HG02938 (cell line): ENCODE measurements around the gene DAAM1.
A peak's percentile ranks its signal among the peaks of the same experiment; 100 is the strongest.

ENCODE experiments used
- ATAC-seq: cut with Tn5 transposase; IDR thresholded peaks from one replicate; pipeline ENCODE4 v1.9.1; 2021; ENCODE audit warnings: mild to moderate bottlenecking, moderate library complexity; ENCODE audit not compliant: unreplicated experiment

The DAAM1 gene

DNA sequence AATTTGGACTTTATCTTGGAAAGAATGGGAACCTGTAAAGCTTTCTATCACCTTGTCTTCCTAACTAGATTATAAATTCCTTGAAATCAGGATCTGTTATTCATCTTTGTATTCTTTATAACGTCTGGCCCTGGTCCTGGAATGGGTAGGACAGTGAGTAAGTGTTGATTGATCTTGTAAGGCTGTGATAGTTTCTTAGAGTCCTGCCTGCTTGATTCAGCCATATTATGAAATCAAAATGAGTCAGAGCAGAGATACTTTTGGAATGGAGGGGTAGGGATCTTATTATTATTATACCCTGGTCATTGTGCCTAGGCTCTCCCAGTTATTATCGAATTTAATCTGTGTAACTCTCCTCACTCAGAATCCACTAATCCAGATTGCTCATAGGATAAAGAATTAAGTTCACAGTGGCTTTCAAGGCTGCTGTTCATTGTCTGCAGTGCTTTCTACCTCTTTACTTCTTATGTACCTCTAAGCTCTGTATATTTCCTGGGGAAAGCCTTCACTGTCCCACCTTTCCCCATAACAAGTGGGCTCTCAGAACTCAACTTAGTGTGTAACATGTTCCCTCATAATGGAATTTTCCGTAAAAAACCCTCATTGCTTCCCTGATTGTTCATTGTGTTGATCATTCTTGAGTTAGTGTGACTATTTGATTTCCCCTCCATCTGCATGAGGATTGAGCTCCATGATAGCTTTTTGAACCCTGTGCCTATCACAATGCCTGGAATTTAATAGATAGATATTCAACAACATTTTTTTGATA is 93.3 kb downstream of the DAAM1 start:
- no peak for ATAC-seq

DNA sequence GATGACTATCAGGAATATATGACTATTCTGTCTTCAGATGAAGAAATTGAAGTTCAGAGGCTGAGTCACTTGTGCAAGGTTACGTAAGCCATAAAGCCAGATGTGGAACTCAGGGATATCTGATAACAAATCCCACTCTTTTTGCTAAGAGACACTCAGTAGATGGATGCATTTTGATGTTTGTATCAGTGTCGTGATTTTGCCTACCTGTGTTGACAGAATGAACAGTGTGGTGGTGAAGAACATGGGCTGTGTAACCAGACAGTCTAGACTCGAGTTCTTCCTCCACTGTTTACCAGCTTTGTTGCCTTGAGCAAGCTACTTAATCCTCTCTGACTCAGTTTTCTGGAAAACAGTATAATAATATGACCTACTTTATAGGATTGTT is 93.9 kb downstream of the DAAM1 start:
- no peak for ATAC-seq

GRCh38 chr14:59283361-59283760 is 94.9 kb downstream of the DAAM1 start:
- no peak for ATAC-seq

GRCh38 chr14:59284059-59284458 is 95.6 kb downstream of the DAAM1 start:
- no peak for ATAC-seq

DNA sequence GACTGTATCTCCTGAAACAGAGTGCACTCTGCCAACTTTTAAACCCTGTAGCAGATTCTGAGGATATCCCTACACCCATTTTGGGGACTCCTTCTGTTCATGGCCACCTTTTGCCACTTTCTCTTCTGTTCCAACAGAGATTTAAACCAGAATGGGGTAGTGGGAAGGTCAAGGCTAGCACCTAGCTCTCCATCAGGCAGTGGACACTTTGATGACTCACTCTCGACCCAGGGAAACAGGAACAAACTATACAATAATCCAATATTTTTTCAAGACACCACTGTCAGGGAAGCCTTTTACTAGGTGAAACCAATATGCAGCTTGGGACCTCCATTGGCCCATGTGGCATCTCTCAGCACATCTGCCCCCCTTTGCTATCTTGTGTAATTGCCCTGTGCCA is 103.6 kb downstream of the DAAM1 start:
- ATAC-seq: no peak

DNA sequence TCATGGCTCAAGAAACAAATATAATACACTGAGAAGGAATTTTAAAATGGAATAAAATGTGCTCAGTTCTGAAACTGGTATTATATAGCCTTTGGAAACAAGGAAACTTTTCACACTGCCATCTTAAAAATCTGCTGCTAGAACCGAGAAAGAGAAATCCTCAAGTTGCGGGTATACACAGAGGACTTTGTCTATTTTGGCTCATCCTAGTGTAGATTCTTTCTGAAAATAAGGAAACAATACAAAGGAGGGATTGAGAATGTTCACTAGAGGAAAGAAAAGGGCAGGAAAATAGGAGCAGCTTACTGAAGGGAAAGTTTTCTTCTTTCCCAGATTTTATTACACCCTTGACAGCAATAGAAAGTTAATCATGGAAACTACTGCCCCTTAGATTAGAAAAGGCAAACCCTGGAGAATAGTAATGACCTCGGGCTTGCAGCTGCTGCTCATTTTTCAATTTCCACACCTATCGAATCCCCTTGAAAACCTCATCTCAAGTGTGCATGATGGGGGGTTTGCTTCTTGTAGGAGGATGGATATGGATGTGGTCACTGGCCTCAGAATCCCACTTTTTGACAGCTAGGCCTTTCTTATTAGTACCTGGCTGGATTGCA is 104.6 kb downstream of the DAAM1 start:
- no peak for ATAC-seq

DNA sequence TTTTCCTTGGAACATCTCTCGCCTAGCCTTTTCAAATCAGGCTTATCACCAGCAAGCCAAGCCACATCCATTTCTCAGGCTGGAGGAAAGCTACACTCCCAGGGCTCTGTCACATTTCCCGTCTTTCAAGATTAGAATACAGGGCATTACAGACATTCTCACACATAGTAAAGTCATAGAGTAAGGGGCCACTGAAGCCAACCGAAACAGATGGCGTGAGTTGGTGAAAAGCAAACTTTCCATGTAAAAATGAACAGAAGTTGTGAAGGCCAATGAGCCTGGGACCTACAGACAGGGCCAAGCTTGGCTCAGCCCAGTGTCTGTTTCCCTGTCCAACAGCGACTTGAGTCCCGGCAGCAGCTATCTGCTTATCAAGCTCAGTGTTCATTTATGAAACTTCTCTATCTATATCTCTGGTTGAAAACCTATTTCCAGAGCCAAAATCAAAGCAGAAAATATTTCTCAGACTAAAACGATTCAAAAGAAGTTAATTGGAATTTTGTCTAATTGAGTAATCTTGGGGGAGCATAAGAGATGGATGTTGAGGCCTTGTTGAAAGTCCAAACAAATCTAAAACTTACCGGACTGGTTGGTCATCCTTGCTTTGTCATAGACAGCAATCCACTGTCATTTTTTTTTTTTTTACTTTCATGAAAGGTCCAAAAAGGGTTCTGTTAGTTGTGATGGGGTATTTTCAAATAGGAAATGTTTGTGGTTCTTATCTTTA is 105.6 kb downstream of the DAAM1 start:
- ATAC-seq: no peak

GRCh38 chr14:59294662-59294992 is 106.2 kb downstream of the DAAM1 start:
- no peak for ATAC-seq

DNA sequence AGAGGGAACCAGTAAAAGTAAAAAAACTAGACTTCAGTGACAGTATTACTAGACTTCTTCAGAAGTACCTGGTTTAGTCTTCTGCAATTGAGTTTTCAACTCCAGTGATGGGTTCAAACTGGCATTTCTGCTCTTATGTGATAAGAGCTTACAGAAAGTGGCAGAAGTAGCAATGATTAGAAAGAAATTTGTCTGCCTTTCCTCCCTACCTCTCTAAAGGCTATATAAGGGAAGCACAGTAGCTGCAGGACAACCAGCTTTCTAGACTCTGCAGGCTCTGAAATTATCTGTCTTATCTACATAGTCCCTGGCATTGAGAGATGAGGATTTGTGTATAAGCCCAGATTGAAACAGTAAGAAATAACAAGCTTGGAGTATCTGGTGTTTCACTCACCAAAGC is 107.5 kb downstream of the DAAM1 start:
- no peak for ATAC-seq

- no peak for ATAC-seq
These were observed 108.0 kb downstream of the DAAM1 start for GRCh38 chr14:59296508-59296907.

- no peak for ATAC-seq
These were observed 108.8 kb downstream of the DAAM1 start for GRCh38 chr14:59297071-59297776.

- no peak for ATAC-seq
These were observed 111.3 kb downstream of the DAAM1 start for GRCh38 chr14:59299731-59300130.

DNA sequence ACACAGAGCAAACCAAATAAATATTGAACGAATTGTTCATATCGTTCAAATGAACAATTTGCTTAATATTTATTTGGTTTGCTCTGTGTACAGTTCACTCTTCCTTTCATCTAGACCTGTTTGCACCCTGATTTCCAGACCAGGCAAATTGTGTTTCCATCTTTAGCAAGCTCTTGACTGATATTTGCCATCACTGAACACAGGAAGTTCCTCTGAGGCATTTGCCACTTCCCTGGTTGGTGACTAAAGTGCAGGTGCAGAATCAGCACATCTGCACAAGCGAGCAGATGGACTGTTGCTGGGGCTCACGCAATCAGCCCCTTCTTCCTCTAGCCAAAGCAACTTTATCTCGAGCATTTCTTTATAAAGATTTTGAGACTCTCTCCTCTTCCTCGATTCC is 112.9 kb downstream of the DAAM1 start:
- peak; percentile 67 for ATAC-seq

DNA sequence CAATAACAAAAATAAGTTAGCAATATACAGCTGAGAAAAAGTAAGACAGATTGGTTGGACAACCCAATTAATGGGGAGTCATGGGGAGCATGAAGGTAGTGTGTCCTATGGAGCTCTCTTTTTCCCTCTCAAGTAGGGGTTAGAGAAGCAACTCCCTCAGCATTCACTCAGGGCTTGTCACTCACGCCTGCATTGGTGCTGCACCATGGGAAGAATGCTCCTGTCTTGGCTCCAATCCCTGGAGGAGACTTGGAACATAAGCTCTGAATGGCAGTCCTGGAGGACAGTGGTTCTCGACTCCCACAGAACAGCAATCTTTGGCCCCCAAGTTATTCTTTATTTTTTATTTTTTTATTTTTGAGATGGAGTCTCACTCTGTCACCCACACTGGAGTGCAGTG is 113.8 kb downstream of the DAAM1 start:
- no peak for ATAC-seq

DNA sequence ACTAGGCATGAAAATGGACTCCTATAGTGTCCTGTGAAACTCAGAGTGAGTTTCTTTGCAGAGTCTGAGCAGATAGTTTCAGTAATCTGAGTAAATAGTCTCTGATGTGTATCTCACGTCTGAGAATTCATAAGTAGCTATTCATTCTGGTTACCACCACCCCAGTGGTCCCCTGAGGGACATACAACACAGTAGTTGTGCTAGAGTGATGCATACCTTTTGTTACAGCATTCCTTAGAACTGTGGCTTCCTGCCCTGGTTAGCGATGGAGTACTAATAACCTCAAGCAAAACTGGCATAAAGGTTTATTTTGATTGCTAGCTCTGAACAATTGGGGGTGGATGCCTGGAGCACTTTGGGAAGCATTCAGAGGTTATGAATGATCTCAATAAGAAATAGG is 114.7 kb downstream of the DAAM1 start:
- no peak for ATAC-seq

DNA sequence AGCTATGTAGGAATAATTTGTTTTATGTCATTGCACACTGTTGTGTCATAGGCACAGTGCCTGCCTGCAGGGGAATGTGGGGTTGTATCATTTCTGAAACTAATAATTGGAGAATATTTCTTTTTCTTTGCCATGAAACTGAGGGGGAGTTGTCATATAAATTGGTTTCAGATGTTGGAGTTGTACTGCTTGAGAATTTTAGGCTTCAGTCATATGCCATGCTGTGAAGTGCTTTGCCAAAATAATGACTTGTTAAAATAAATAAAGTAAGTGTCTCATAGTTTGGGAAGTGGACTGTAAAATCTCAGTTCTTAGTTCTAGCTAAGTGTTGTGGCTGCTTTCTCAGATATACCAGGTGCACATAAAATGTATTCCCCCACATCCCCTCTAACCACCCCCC is 116.8 kb downstream of the DAAM1 start:
- ATAC-seq: no peak

DNA sequence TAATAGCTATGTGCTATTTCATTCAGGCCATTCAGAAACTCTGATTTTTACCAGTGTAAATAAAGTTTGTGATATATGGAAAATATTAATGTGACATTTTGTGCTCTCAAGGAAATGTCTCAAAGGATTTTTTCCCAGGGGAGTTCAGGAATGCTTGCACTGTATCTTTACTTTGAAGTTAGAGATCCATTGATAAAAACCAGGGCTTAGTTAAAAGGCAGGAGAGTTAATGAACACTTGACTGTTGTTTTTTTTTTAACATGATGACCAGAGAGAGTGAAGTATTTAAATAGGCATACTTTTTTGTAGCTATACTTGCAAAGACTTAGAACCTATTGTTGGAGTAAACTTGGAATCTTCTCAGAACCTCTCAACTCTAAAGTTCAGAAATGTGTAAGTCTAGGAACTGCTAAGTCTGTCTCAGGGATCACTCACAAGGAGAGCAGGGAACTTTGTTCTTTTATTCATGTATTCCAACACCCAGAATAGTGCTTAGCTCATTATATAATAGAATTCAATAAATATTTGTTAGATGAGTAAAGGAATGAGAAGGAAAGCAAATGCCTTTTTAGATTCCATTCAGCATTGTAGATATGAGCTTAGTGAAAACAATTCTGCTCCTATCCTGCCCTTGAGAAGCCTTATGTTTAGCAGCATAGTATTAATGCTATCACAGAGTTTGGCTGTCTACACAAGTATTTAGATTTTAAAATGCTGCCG is 117.5 kb downstream of the DAAM1 start:
- ATAC-seq: no peak

- ATAC-seq: no peak
These were observed 118.3 kb downstream of the DAAM1 start for GRCh38 chr14:59306775-59307174.

- no peak for ATAC-seq
These were observed 119.6 kb downstream of the DAAM1 start for GRCh38 chr14:59308086-59308485.

DNA sequence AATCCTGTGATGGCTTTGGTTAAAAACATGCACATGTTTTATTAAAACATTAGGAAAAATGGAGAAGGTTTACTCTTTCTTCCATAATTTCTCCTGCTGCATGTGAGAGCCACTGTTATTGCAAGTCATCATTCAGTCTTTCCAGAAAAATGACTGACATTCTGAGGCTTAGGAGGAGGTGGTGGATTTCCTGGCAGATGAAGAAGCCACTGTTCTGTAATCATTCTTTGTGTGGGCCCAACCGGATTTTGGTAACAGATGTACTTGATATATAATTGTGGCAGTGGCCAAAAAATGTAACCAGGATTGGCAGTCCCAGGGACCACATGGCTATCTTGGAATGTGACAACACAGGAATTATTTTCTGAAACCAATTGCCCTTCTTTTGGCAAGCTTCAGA is 120.2 kb downstream of the DAAM1 start:
- ATAC-seq: no peak

DNA sequence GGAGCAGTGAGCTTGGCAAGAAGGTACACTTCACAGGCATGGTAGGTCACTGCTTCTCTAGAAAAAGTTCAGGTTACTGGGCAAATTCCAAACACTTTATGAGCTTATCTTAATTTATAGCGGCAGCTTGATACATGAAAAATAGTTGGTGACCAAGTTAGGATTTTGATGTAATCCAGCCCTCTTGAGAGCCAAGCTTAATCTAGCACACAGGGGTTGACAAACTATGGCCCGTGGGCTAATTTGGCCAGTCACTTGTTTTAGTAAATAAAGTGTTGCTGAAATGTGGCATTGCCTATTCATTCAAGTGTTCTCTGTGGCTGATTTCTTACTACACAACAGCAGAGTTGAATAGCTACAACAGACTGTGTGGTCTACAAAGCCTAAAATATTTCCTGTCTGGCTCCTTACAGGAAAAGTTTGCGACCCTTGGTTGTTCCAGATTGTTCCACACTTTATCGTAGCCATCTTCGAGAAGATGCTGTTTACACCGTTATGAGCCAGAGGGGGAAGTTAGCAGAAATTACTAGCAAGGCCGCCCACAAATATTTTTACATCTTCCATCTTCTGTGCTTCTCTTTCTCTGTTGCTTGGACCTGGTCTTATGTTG is 120.9 kb downstream of the DAAM1 start:
- no peak for ATAC-seq
